Spleen (tissue), 11 donors: ENCODE data around the gene TPX2. TPM values are rescaled to one million over a fixed set of nuclear protein-coding genes. Genes with fewer than 3 reads are reported as not detected.

Source experiments
- DNase-seq: peaks from one replicate; pipeline ENCODE4 v3.0.0-alpha.2; 2020
- H3K27ac ChIP-seq, 8 donors: fragments of 200-600 bp; sonication (generic) in 7 of 8; 1 replicate in 4 of 8; 2 replicates in 4 of 8; pipeline versions ENCODE4 v1.5.0 to v1.8.0; 2016 to 2021; ENCODE audit warnings: inconsistent platforms in 4 of 8, mild to moderate bottlenecking in 4 of 8, moderate library complexity in 1 of 8
- H3K27me3 ChIP-seq, 7 donors: fragments of 200-600 bp; sonication (generic) in 6 of 7; replicated peaks in 1 of 7; 1 replicate in 4 of 7; 2 replicates in 3 of 7; pipeline versions ENCODE4 v1.5.0 to v1.8.0; 2016 to 2021; ENCODE audit warnings: inconsistent platforms in 3 of 7, mild to moderate bottlenecking in 1 of 7
- H3K36me3 ChIP-seq, 6 donors: fragments of 200-600 bp; sonication (generic) in 5 of 6; 1 replicate in 4 of 6; 2 replicates in 2 of 6; pipeline versions ENCODE4 v1.5.0 to v1.8.0; 2016 to 2021; ENCODE audit warnings: inconsistent platforms in 2 of 6
- H3K4me1 ChIP-seq, 6 donors: fragments of 200-600 bp; sonication (generic) in 5 of 6; 1 replicate in 3 of 6; 2 replicates in 3 of 6; pipeline versions ENCODE4 v1.5.0 to v1.8.0; 2016 to 2021; ENCODE audit warnings: inconsistent platforms in 3 of 6
- H3K4me3 ChIP-seq, 8 donors: fragments of 200-600 bp; sonication (generic) in 7 of 8; 1 replicate in 4 of 8; 2 replicates in 4 of 8; pipeline versions ENCODE4 v1.5.0 to v1.8.0; 2016 to 2021; ENCODE audit warnings: inconsistent platforms in 4 of 8, mild to moderate bottlenecking in 4 of 8, moderate library complexity in 2 of 8
- H3K9me3 ChIP-seq, 8 donors: fragments of 200-600 bp; sonication (generic) in 7 of 8; 1 replicate in 4 of 8; 2 replicates in 4 of 8; pipeline versions ENCODE4 v1.5.0 to v1.8.0; 2016 to 2021; ENCODE audit warnings: inconsistent platforms in 4 of 8
- POLR2A ChIP-seq, 3 donors: fragments of 450-650 bp; IDR thresholded peaks; one replicate each; pipeline ENCODE4 v1.5.1; 2017; ENCODE audit warnings: antibody characterized with exemption in 3 of 3, mild to moderate bottlenecking in 1 of 3
- POLR2AphosphoS5 ChIP-seq, 3 donors: sonication (generic); formaldehyde crosslinking; IDR thresholded peaks; one replicate each; pipeline ENCODE4 v1.5.1; 2017; ENCODE audit warnings: antibody characterized with exemption in 3 of 3
- WGBS, 5 donors: extraction: QIAGEN DNeasy Blood & Tissue Kit in 3 of 5; methylation state at CpG; one replicate each; pipeline versions ENCODE4 v1.1.5 to v1.1.7; 2013 to 2018; 5-methylcytosine and 5-hydroxymethylcytosine counted together
- intact Hi-C: fragments of 100-400 bp; cut with DNase I; formaldehyde crosslinking; loops from one replicate; pipeline ENCODE4 v1.15.0; 2023; ENCODE audit warnings: low total_unique reads
- polyA plus RNA-seq, 3 donors: library from polyadenylated mRNA; stranded (reverse); fragments of 200-250 nt; gene quantifications; one replicate each; pipeline ENCODE4 v1.2.1, GENCODE V29; 2013
- total RNA-seq, 7 donors: library from RNA; depleted of rRNA in 3 of 7; stranded (reverse); fragments of >200 nt in 3 of 7; fragmentation: NEBNext Ultra II Directional in 4 of 7; extraction: Animal tissue kit (Norgen Biotek cat#: 25700) in 4 of 7; gene quantifications; one replicate each; pipeline versions ENCODE4 v1.1.0 to v1.2.1, GENCODE V29; 2016 to 2021
- TF ChIP-seq, protein P1 (sequence below), 11 experiments: fragments of 200-600 bp in 7 of 11; fragments of 450-650 bp in 4 of 11; sonication (generic) in 4 of 11; IDR thresholded peaks in 8 of 11; conservative IDR thresholded peaks in 3 of 11; 1 replicate in 7 of 11; 2 replicates in 4 of 11; pipeline versions ENCODE4 v1.4.0 to v1.8.0; 2016 to 2021; ENCODE audit warnings: antibody characterized with exemption in 11 of 11, inconsistent platforms in 4 of 11, mild to moderate bottlenecking in 1 of 11
- donor health status: healthy with polysubstance abuse.
- donor health status: DM: no; HTN: no; CAD: no; lungs with moderate emphysema.
- donor health status: DM: no; HTN: no; CAD: no.
- donor health status: Bipolar disorder and iron deficiency.
- donor health status: healthy.
- donor health status: DM: no; HTN: no; CAD: no.
- donor health status: DM: yes; HTN: yes; CAD: no.

Gene TPX2
- total and polyA plus RNA-seq, 10 donors, result 1.4 to 16.2 (median 7.2) TPM

DNA sequence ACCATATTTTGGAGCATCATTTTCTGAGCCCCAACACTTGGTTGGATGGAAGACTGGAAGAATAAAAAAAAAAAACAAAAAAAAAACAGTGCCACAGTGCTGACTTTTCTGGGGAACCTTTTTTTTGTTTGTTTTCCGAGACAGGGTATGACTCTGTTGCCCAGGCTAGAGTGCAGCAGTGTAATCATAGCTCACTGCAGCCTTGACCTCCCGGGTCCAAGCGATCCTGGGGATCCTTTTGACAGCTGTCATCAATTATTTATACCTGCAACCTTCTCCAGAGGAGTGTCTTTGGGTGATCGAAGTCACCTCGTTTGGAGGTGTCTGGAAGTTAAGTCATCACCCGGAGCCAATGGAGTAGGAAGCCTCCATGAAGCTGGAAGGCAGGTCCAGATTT lies 7.8 kb upstream of the TPX2 start:
- 85 to 92% (median 87%) methylated on average over 6 of the region's 6 CpGs for WGBS, 5 donors
- H3K4me1 ChIP-seq, result peaks cover 0 to 4% (median 0%) of the 10 kb centered on the region in 6 donors
- H3K27me3 ChIP-seq, result no peaks in the 10 kb centered on the region
- H3K9me3 ChIP-seq, result no peaks in the 10 kb centered on the region
- no peak overlapping the region for H3K4me3 ChIP-seq
- DNase-seq, result no peak
- no peaks in the 10 kb centered on the region for H3K36me3 ChIP-seq
- intact Hi-C loops, result no loop called here
- TF ChIP-seq, protein P1, sequence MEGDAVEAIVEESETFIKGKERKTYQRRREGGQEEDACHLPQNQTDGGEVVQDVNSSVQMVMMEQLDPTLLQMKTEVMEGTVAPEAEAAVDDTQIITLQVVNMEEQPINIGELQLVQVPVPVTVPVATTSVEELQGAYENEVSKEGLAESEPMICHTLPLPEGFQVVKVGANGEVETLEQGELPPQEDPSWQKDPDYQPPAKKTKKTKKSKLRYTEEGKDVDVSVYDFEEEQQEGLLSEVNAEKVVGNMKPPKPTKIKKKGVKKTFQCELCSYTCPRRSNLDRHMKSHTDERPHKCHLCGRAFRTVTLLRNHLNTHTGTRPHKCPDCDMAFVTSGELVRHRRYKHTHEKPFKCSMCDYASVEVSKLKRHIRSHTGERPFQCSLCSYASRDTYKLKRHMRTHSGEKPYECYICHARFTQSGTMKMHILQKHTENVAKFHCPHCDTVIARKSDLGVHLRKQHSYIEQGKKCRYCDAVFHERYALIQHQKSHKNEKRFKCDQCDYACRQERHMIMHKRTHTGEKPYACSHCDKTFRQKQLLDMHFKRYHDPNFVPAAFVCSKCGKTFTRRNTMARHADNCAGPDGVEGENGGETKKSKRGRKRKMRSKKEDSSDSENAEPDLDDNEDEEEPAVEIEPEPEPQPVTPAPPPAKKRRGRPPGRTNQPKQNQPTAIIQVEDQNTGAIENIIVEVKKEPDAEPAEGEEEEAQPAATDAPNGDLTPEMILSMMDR (IDR thresholded peaks at IDR 0.05 in 8 of 11, conservative IDR thresholded peaks at IDR 0.05 in 3 of 11), result no peak
- TF ChIP-seq POLR2AphosphoS5 (IDR thresholded peaks at IDR 0.05), result no peak
- no peak for TF ChIP-seq POLR2A (IDR thresholded peaks at IDR 0.05)
- no peak overlapping the region for H3K27ac ChIP-seq

DNA sequence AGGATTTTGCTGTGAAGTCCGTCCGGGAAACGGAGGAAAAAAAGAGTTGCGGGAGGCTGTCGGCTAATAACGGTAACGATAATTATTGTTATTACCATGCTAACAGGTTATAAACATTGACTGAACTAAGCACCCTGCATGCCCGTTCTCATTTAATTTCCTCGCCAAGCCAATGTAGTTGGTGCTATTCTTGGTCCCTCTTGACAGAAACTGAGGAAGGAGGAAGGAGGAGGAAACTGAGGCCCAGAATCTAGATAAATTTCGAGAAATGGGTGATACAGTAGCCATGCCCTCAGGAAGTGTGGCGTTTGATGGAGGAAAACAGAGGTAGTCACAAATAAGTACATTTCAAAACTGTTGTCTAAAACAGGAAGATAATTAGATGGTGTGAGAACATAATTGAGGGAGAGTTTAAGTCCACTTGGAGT lies 474 bp downstream of the TPX2 start:
- no peak for DNase-seq
- intact Hi-C loops, result no loop called here
- Histone ChIP-seq H3K27me3 (no peaks in the 10 kb centered on the region), H3K9me3 (no peaks in the 10 kb centered on the region), H3K4me1 (peaks cover 4 to 39% (median 13%) of the 10 kb centered on the region in 6 donors), H3K27ac (peak overlapping the region in 4 of 8 donors; percentile 61 to 76 (median 68)), H3K36me3 (no peaks in the 10 kb centered on the region), H3K4me3 (peak overlapping the region; percentile 71 to 98 (median 88))
- 0 to 1% (median 0%) methylated on average over 11 of the region's 11 CpGs for WGBS, 5 donors
- TF ChIP-seq POLR2A (IDR thresholded peaks at IDR 0.05) (no peak), POLR2AphosphoS5 (IDR thresholded peaks at IDR 0.05) (no peak)
- TF ChIP-seq, protein P1 (IDR thresholded peaks at IDR 0.05 in 8 of 11, conservative IDR thresholded peaks at IDR 0.05 in 3 of 11), result no peak

DNA sequence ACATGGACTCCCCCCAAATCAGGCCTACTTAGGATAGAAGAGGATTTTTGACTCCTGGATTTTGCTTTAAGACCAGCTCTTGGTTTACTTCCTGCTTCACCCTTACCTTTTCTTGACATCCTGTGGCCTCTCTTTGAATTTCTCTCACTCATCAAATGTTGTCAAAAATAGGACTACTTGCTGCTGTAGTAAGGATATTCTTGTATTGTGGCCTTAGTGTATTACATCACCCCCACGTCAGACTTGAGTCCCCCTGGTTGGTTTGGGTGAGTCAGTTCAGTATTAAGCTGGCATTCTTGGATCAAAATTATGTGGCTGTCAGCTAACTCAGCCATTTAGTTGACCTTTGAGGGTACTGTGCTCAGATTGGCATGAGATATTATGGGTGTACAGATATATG lies 1.1 kb downstream of the TPX2 start:
- DNase-seq, result no peak

DNA sequence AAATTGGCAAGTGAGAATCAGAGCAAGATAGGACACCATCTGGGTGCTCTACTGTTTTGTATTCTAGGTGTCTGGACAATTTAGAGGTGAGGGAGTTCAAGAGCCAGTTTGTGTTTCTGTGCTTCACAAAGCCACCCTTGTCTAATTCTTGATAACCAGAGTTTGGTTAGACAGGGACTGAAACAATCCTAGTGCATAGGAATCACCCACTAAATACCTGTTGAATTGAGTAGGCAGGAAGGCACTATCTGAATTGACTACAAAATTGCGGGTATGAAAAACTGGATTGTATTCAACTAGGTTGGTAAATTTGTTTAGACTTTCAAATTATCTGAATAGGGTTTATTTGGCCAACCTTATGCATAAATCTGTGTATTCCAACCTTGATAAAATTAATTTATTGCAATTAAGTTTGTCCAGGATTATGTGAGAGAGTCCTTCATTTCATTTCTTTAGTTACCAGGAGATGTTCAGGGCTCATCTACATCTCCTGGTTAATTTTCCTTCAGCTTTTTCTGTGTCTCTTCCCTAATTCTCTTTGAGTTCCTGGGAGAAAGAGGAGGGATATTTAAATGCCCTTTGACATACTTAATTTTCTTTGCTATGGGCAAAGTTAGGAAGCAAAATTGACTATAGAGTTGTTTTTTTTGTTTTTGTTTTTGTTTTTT lies 1.7 kb downstream of the TPX2 start:
- no peaks in the 10 kb centered on the region for H3K27me3 ChIP-seq
- no peak overlapping the region for H3K27ac ChIP-seq
- no peaks in the 10 kb centered on the region for H3K36me3 ChIP-seq
- H3K9me3 ChIP-seq, result no peaks in the 10 kb centered on the region
- H3K4me3 ChIP-seq, result peak overlapping the region in 2 of 8 donors; percentile 90 to 98
- 57 to 84% (median 75%) methylated on average over 1 of the region's 1 CpG for WGBS, 5 donors
- no peak for DNase-seq
- TF ChIP-seq POLR2AphosphoS5 (IDR thresholded peaks at IDR 0.05) (no peak), POLR2A (IDR thresholded peaks at IDR 0.05) (no peak)
- TF ChIP-seq, protein P1 (IDR thresholded peaks at IDR 0.05 in 8 of 11, conservative IDR thresholded peaks at IDR 0.05 in 3 of 11), result no peak
- intact Hi-C loops, result no loop called here
- peaks cover 4 to 39% (median 13%) of the 10 kb centered on the region in 6 donors for H3K4me1 ChIP-seq

More for the DNA sequence above, 1.1 kb downstream of the TPX2 start:
- WGBS, 5 donors, result 0 to 7% (median 4%) methylated on average over 1 of the region's 1 CpG
- H3K4me3 ChIP-seq, result peak overlapping the region in 3 of 8 donors; percentile 77 to 98 (median 90)
- H3K36me3 ChIP-seq, result no peaks in the 10 kb centered on the region
- no peaks in the 10 kb centered on the region for H3K27me3 ChIP-seq
- intact Hi-C loops, result no loop called here
- peaks cover 4 to 39% (median 13%) of the 10 kb centered on the region in 6 donors for H3K4me1 ChIP-seq
- H3K27ac ChIP-seq, result no peak overlapping the region
- TF ChIP-seq, protein P1 (IDR thresholded peaks at IDR 0.05 in 8 of 11, conservative IDR thresholded peaks at IDR 0.05 in 3 of 11), result no peak
- TF ChIP-seq POLR2A (IDR thresholded peaks at IDR 0.05) (no peak), POLR2AphosphoS5 (IDR thresholded peaks at IDR 0.05) (no peak)
- no peaks in the 10 kb centered on the region for H3K9me3 ChIP-seq
